Astrocyte (in vitro differentiated cells and primary cell): ENCODE measurements around the gene PPFIBP1.

Experiments used
- EZH2 ChIP-seq: IDR thresholded peaks from 2 replicates; pipeline ENCODE4 v1.6.1; 2012; ENCODE audit warnings: mild to moderate bottlenecking, low read length, inconsistent platforms; ENCODE audit not compliant: insufficient read depth
- TF ChIP-seq, protein P1 (sequence below): IDR thresholded peaks from 2 replicates; pipeline ENCODE4 v1.5.1; 2011; ENCODE audit warnings: low read depth, mild to moderate bottlenecking, inconsistent platforms, low read length, moderate library complexity; ENCODE audit not compliant: insufficient read depth

- TF ChIP-seq, protein P1, sequence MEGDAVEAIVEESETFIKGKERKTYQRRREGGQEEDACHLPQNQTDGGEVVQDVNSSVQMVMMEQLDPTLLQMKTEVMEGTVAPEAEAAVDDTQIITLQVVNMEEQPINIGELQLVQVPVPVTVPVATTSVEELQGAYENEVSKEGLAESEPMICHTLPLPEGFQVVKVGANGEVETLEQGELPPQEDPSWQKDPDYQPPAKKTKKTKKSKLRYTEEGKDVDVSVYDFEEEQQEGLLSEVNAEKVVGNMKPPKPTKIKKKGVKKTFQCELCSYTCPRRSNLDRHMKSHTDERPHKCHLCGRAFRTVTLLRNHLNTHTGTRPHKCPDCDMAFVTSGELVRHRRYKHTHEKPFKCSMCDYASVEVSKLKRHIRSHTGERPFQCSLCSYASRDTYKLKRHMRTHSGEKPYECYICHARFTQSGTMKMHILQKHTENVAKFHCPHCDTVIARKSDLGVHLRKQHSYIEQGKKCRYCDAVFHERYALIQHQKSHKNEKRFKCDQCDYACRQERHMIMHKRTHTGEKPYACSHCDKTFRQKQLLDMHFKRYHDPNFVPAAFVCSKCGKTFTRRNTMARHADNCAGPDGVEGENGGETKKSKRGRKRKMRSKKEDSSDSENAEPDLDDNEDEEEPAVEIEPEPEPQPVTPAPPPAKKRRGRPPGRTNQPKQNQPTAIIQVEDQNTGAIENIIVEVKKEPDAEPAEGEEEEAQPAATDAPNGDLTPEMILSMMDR, result no peak
- no peak for TF ChIP-seq EZH2
Measured at GRCh38 chr12:27607591-27607990, 83.6 kb downstream of the PPFIBP1 start.
